Stimulated activated CD8-positive, alpha-beta memory T cell treated with anti-CD3 and anti-CD28 coated beads, Interleukin-15, amount 100 ng/mL, for 4 hours (primary cell): Measurements from ENCODE around the gene RASSF1.

Source experiments
- DNase-seq, 2 donors: peaks; one replicate each; pipeline ENCODE4 v3.0.0-alpha.2; 2020; ENCODE audit warnings: low read depth in 2 of 2

RASSF1 gene

GRCh38 chr3:50342813-50343633 is 2.4 kb upstream of the RASSF1 start:
- DNase-seq: no peak

- no peak for DNase-seq
Measured at GRCh38 chr3:50341996-50342650, 1.5 kb upstream of the RASSF1 start.

- DNase-seq: no peak
Measured at GRCh38 chr3:50341537-50341936, 901 bp upstream of the RASSF1 start.

- DNase-seq: no peak
Measured at GRCh38 chr3:50340147-50340447, 539 bp downstream of the RASSF1 start.

GRCh38 chr3:50339485-50340146 is 1.0 kb downstream of the RASSF1 start:
- no peak for DNase-seq

- no peak for DNase-seq
Measured at GRCh38 chr3:50338965-50339364, 1.7 kb downstream of the RASSF1 start.

- peak; percentile 91 for DNase-seq
Measured at GRCh38 chr3:50337175-50337861, 3.3 kb downstream of the RASSF1 start.

- no peak for DNase-seq
Measured at GRCh38 chr3:50336452-50337174, 4.0 kb downstream of the RASSF1 start.

GRCh38 chr3:50334339-50335075 is 6.1 kb downstream of the RASSF1 start:
- DNase-seq: no peak

- DNase-seq: no peak
Measured at GRCh38 chr3:50333744-50334328, 6.8 kb downstream of the RASSF1 start.

- DNase-seq: no peak
Measured at GRCh38 chr3:50331364-50331907, 9.2 kb downstream of the RASSF1 start.

- DNase-seq: no peak
Measured at GRCh38 chr3:50330330-50330729, 10.3 kb downstream of the RASSF1 start.

GRCh38 chr3:50327943-50328691 is 12.5 kb downstream of the RASSF1 start, which contains the start of gene TUSC2:
Gene TUSC2, minus strand, starts transcription at chr3:50328223. Its CDS starts 124 bp downstream, at chr3:50328099.
- peak; percentile 81 to 88 for DNase-seq

- no peak for DNase-seq
Measured at GRCh38 chr3:50327129-50327528, 13.5 kb downstream of the RASSF1 start.

- no peak for DNase-seq
Measured at GRCh38 chr3:50326182-50326541, 14.5 kb downstream of the RASSF1 start.

- DNase-seq: no peak
Measured at GRCh38 chr3:50325497-50326181, 15.0 kb downstream of the RASSF1 start.

GRCh38 chr3:50325113-50325480 is 15.5 kb downstream of the RASSF1 start:
- DNase-seq: no peak

- no peak for DNase-seq
Measured at GRCh38 chr3:50324351-50325112, 16.1 kb downstream of the RASSF1 start.
